BE2C (cell line): ENCODE results near the gene ZDHHC22.
A peak's percentile ranks its signal among the peaks of the same experiment; 100 is the strongest.

ENCODE experiments used
- DNase-seq: peaks from one replicate; pipeline ENCODE4 v3.0.0-alpha.2; 2020
- H3K27me3 ChIP-seq: fragments of 250-450 bp; sonication (Bioruptor Pico); 2 replicates; pipeline ENCODE4 v1.5.1; 2020; ENCODE audit warnings: mild to moderate bottlenecking
- H3K36me3 ChIP-seq: fragments of 250-450 bp; sonication (Bioruptor Pico); 2 replicates; pipeline ENCODE4 v1.5.1; 2020; ENCODE audit warnings: mild to moderate bottlenecking
- H3K4me1 ChIP-seq: fragments of 250-450 bp; sonication (Bioruptor Pico); 2 replicates; pipeline ENCODE4 v1.5.1; 2020
- H3K4me3 ChIP-seq: 2 replicates; pipeline ENCODE4 v1.5.1; 2011; ENCODE audit warnings: low read depth, low read length
- H3K9me3 ChIP-seq: fragments of 250-450 bp; sonication (Bioruptor Pico); 2 replicates; pipeline ENCODE4 v1.5.1; 2020
- TF ChIP-seq, protein P1 (sequence below): IDR thresholded peaks from 2 replicates; pipeline ENCODE4 v1.5.1; 2012; ENCODE audit warnings: mild to moderate bottlenecking, low read depth, low read length

ZDHHC22 gene

DNA sequence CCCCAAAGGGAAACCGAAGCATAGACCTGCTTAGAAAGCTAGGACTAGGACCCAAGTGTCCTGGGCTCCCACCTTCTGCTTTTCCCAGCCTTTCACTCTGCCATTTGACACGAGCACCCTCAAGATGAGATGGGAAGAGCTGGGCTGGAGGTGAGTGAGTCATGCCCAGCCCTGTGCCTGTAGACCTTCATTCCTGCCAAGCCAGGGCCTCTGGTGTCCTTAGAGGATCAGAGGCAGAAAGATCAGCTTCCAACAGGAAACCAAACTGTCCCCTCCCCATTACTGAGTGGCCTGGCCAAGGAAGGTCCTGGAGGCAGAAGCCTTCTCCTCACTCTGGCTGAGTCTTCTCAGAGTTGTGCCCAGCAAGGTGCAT is 43.5 kb upstream of the ZDHHC22 start:
- peaks cover 4% of the 10 kb centered on the region; the same call in 1 of the 2 replicates for H3K4me1 ChIP-seq
- no peaks in the 10 kb centered on the region for H3K27me3 ChIP-seq
- TF ChIP-seq, protein P1, sequence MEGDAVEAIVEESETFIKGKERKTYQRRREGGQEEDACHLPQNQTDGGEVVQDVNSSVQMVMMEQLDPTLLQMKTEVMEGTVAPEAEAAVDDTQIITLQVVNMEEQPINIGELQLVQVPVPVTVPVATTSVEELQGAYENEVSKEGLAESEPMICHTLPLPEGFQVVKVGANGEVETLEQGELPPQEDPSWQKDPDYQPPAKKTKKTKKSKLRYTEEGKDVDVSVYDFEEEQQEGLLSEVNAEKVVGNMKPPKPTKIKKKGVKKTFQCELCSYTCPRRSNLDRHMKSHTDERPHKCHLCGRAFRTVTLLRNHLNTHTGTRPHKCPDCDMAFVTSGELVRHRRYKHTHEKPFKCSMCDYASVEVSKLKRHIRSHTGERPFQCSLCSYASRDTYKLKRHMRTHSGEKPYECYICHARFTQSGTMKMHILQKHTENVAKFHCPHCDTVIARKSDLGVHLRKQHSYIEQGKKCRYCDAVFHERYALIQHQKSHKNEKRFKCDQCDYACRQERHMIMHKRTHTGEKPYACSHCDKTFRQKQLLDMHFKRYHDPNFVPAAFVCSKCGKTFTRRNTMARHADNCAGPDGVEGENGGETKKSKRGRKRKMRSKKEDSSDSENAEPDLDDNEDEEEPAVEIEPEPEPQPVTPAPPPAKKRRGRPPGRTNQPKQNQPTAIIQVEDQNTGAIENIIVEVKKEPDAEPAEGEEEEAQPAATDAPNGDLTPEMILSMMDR = no peak
- DNase-seq = no peak
- H3K36me3 ChIP-seq = no peaks in the 10 kb centered on the region; the same call in 1 of the 2 replicates
- H3K9me3 ChIP-seq = no peaks in the 10 kb centered on the region
- H3K4me3 ChIP-seq = no peak overlapping the region

- Histone ChIP-seq H3K9me3 (no peaks in the 10 kb centered on the region), H3K36me3 (no peaks in the 10 kb centered on the region; the same call in 1 of the 2 replicates), H3K4me1 (peaks cover 4% of the 10 kb centered on the region; the same call in 1 of the 2 replicates), H3K27me3 (no peaks in the 10 kb centered on the region), H3K4me3 (no peak overlapping the region)
- TF ChIP-seq, protein P1 = no peak
- DNase-seq = no peak
Measured at GRCh38 chr14:77184396-77185092, 43.0 kb upstream of the ZDHHC22 start.

DNA sequence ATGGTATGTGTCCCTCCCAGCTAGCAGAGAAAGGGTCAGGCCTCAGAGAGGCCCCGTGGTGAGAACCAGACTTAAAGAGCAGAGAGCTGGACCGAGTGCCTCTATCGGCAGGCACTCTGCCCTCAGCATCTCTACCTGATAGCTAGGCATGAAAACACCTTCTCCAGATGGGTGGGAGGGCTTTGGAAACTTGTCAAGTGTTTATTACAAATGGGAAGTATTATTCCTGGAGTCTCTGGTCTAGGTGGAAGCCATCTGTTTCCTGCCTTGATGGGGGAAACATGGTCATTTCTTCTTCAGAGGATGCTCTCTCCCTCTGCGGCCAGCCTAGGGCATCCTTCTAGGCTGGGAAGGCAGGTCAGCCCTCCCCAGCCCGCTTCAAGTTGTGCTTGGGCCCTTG is 42.3 kb upstream of the ZDHHC22 start:
- Histone ChIP-seq H3K27me3 (no peaks in the 10 kb centered on the region), H3K4me3 (no peak overlapping the region), H3K36me3 (no peaks in the 10 kb centered on the region; the same call in 1 of the 2 replicates), H3K4me1 (peaks cover 4% of the 10 kb centered on the region; the same call in 1 of the 2 replicates), H3K9me3 (no peaks in the 10 kb centered on the region)
- TF ChIP-seq, protein P1 = no peak
- DNase-seq = no peak

DNA sequence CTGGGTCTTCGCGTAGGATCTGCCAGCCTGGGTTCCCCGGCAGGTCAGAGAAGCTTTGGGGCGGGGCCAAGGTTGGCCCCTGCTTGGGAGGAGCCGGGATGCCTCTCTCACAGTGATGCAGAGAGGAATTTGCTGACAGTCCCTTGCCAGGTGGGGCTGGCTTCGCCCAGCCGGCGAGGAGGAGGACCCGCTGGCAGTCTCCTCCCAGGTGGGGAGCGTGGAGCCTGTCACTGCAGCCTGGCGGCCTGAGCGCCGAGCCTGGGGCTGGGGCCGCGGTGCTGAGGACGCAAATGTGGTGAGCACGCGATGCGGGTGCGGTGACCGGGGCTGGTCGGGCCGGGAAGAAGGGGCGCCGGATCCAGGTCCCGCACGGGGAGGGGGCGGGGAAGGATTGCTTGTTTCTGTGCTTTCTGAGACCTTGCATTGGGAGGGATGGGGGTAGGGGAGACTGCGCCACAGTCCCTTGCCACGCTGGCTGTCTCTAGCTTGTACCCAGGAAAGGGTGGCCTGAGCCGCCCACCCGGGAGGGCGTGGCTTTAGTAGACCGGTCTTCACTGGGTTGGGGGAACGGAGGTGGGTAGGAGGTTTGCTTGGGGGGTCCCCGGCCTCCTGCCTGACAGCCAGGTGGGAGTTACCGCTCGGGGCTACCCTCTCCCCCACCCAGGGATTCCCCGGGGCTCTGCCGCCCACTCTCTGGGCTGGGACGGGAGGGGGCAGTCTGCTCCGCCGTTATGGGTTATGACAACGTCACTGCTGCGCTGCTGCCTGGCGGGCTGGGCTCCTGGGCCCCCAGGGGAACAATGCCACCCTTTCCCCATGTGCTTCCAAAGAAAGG is 40.2 kb upstream of the ZDHHC22 start, which contains the start of gene TMEM63C:
Gene TMEM63C, plus strand, starts transcription at position 196 of the 835 bp plus-strand sequence. CDS start 37,016 bp downstream, outside the sequence.
- Histone ChIP-seq H3K4me1 (peaks cover 4% of the 10 kb centered on the region; the same call in 1 of the 2 replicates), H3K4me3 (peak within 1 kb of the TSS; percentile 73), H3K9me3 (no peaks in the 10 kb centered on the region), H3K36me3 (no peaks in the 10 kb centered on the region), H3K27me3 (no peaks in the 10 kb centered on the region)
- DNase-seq = peak; percentile 97
- TF ChIP-seq, protein P1 = peak; percentile 26

- Histone ChIP-seq H3K36me3 (no peaks in the 10 kb centered on the region), H3K27me3 (no peaks in the 10 kb centered on the region), H3K9me3 (no peaks in the 10 kb centered on the region), H3K4me3 (peak overlapping the region; percentile 73), H3K4me1 (peaks cover 4% of the 10 kb centered on the region; the same call in 1 of the 2 replicates)
- TF ChIP-seq, protein P1 = no peak
- DNase-seq = no peak
Measured at GRCh38 chr14:77180726-77181602, 39.4 kb upstream of the ZDHHC22 start.
